GM19467 (cell line): ENCODE results near the gene CDC26.
A peak's percentile ranks its signal among the peaks of the same experiment; 100 is the strongest.

Source experiments
- ATAC-seq: cut with Tn5 transposase; IDR thresholded peaks from one replicate; pipeline ENCODE4 v1.9.1; 2021; ENCODE audit warnings: mild to moderate bottlenecking, moderate library complexity; ENCODE audit not compliant: unreplicated experiment

Gene CDC26

GRCh38 chr9:113275157-113276131 is at the start of gene CDC26, which contains the start of gene PRPF4:
Gene CDC26, minus strand, starts transcription at chr9:113275572. Its CDS starts 3,065 bp downstream, at chr9:113272507.
Gene PRPF4, plus strand, starts transcription at chr9:113275658. Its CDS starts 86 bp downstream, at chr9:113275744.
- peak; percentile 98 for ATAC-seq

- ATAC-seq: no peak
Observed at GRCh38 chr9:113322671-113323070, 47.3 kb upstream of the CDC26 start.

GRCh38 chr9:113320051-113320450 is 44.7 kb upstream of the CDC26 start:
- no peak for ATAC-seq

- ATAC-seq: no peak
Observed at GRCh38 chr9:113319054-113319453, 43.7 kb upstream of the CDC26 start.

GRCh38 chr9:113317777-113318176 is 42.4 kb upstream of the CDC26 start:
- ATAC-seq: no peak

- no peak for ATAC-seq
Observed at GRCh38 chr9:113316030-113316429, 40.7 kb upstream of the CDC26 start.

- ATAC-seq: no peak
Observed at GRCh38 chr9:113315231-113315630, 39.9 kb upstream of the CDC26 start.

GRCh38 chr9:113313261-113313660 is 37.9 kb upstream of the CDC26 start:
- ATAC-seq: no peak

GRCh38 chr9:113311961-113312360 is 36.6 kb upstream of the CDC26 start:
- no peak for ATAC-seq

GRCh38 chr9:113310538-113310937 is 35.2 kb upstream of the CDC26 start:
- ATAC-seq: no peak

GRCh38 chr9:113309204-113309813 is 33.9 kb upstream of the CDC26 start:
- no peak for ATAC-seq

GRCh38 chr9:113307396-113307975 is 32.1 kb upstream of the CDC26 start:
- no peak for ATAC-seq

GRCh38 chr9:113306566-113306965 is 31.2 kb upstream of the CDC26 start:
- no peak for ATAC-seq

GRCh38 chr9:113302792-113303418 is 27.5 kb upstream of the CDC26 start, which contains the start of gene RNF183:
Gene RNF183, minus strand, starts transcription at chr9:113303376. Its CDS starts 5,192 bp downstream, at chr9:113298184.
- no peak for ATAC-seq

- ATAC-seq: no peak
Observed at GRCh38 chr9:113301548-113301947, 26.2 kb upstream of the CDC26 start.

GRCh38 chr9:113299800-113300292 is 24.5 kb upstream of the CDC26 start:
- ATAC-seq: no peak

- no peak for ATAC-seq
Observed at GRCh38 chr9:113298924-113299770, 23.8 kb upstream of the CDC26 start.

- ATAC-seq: no peak
Observed at GRCh38 chr9:113298311-113298710, 22.9 kb upstream of the CDC26 start.

- ATAC-seq: no peak
Observed at GRCh38 chr9:113296796-113297558, 21.6 kb upstream of the CDC26 start.
